Choroid plexus epithelial cell (primary cell): ENCODE results near the gene GOLGA8Q.
"Not testable (repeated sequence)": the region's sequence is repeated elsewhere in the genome, so short reads cannot be mapped to it uniquely, and the experiment has no call there.

Experiments used
- DNase-seq: peaks from one replicate; pipeline ENCODE4 v3.0.0-alpha.2; 2010; ENCODE audit warnings: low read depth
- H3K4me3 ChIP-seq: 2 replicates; pipeline ENCODE4 v1.5.1; 2011; ENCODE audit warnings: low read depth, mild to moderate bottlenecking, control low read depth, low read length, moderate library complexity

The GOLGA8Q gene, protein sequence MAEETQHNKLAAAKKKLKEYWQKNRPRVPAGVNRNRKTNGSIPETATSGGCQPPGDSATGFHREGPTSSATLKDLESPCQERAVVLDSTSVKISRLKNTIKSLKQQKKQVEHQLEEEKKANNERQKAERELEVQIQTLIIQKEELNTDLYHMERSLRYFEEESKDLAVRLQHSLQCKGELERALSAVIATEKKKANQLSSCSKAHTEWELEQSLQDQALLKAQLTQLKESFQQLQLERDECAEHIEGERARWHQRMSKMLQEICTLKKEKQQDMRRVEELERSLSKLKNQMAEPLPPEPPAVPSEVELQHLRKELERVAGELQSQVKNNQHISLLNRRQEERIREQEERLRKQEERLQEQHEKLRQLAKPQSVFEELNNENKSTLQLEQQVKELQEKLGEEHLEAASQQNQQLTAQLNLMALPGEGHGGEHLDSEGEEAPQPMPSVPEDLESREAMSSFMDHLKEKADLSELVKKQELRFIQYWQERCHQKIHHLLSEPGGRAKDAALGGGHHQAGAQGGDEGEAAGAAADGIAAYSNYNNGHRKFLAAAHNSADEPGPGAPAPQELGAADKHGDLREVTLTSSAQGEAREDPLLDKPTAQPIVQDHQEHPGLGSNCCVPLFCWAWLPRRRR

DNA sequence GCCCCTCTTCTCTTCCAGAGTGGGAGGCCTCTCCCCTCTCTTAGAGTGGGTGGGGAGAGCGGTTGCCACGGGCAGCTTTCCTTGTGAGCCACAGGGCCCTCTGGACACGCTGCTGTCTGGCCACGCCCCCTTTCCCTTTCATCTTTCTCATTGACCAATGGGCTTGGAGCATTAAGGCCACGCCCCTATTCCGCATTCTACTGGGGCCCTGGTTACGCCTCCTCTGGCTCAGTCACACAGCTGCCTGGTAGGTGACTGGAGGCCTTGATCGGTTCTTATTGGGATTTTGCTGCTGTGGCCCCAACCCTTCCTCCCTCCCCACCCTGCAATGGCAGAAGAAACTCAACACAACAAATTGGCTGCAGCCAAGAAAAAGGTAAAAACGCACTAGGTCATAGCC, at the start of gene GOLGA8Q:
Gene GOLGA8Q (plus strand): TSS at position 301 of the 400 bp plus-strand sequence. CDS start 28 bp downstream, at position 329.
- DNase-seq, H3K4me3 ChIP-seq: not testable (repeated sequence)

DNA sequence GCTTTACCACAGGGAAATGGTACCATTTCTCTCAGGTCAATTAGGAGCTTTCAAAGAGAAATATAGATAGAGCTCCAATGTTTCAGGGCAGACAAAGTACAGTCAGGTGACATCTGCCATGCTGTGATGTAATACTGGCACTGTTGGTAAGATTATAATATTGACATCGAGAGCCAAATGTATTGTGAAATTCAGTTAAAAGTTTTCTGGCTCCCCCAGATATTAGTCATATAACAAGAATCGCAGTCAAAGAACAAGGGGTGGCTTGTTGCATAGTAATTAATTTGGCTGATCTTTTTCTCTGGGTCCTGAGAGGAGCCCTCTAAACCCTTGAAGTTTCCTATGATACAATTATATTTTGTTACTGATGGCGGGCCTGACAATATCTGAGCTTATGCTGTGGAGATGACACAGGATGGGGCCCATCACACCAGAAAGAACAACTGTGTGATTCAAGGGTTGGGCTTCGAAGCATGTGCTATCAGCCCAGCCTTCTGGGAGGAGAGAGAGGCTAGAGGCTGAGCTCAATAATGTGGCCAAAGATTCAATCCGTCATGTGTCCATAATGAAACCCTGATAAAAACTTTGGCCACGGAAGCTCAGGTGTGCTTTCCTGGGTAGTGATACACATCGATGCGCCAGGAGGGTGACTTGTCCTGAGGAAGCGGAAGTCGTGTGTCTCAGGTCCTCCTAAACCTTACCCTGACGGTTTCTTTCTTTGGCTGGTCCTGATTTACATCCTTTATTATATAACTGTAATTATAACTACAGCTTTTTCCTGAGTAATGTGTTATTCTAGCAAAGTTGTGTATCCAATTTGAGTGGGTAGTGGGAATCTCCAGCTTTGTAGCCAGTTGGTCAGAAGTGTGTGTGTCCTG, 48.7 kb upstream of the GOLGA8Q start:
- DNase-seq, H3K4me3 ChIP-seq: not testable (repeated sequence)

DNA sequence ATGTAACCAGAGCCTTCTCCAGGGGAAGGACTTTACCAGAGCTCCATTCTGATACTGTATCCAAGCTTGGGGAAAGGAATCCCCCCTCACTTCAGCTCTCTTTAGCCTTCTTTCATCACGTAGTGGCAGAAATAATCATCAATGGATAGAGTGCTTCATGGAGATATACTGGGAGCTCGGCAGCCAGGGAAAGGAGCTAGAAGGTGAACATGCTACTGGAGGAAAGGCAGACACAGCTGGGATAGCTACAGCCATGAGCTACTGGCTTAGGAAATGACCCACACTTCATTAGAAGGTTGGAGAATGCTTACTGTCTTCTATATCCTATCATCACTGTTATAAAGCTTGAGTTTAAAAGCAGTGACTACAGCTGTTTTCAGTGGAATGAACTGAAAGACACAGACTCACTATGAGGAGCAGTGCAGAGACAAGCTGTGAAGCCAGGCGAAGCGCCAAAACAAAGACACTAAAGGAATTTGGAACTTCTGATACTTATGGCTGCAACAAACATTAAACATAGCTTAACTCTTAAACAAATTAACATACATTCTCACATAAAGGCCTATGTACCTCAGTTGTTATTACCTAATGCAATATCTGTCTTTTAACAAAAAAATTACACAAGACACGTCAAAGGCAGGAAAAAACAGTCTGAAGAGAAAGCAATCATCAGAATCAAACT, 47.5 kb upstream of the GOLGA8Q start:
- peak; percentile 24 for DNase-seq
- not testable (repeated sequence) for H3K4me3 ChIP-seq

DNA sequence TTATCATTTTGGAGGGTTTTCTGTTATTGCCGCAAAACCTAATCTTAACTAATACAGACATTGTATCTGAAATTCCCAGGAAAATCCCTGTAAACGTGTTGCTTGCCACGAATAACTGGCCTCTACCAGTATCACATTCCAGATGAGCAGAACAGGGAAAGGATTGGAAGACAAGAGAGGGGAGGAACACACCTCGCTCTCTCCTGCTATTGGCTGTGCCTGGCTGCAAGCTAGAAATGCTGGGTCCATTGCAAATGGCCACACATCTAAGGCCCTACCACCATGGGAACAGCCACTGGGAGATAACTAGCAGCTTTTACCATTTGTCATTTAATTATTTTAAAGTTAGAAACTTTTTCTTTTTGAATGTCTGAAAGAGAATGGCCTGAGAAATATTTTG, 37.3 kb upstream of the GOLGA8Q start:
- H3K4me3 ChIP-seq, DNase-seq: not testable (repeated sequence)

DNA sequence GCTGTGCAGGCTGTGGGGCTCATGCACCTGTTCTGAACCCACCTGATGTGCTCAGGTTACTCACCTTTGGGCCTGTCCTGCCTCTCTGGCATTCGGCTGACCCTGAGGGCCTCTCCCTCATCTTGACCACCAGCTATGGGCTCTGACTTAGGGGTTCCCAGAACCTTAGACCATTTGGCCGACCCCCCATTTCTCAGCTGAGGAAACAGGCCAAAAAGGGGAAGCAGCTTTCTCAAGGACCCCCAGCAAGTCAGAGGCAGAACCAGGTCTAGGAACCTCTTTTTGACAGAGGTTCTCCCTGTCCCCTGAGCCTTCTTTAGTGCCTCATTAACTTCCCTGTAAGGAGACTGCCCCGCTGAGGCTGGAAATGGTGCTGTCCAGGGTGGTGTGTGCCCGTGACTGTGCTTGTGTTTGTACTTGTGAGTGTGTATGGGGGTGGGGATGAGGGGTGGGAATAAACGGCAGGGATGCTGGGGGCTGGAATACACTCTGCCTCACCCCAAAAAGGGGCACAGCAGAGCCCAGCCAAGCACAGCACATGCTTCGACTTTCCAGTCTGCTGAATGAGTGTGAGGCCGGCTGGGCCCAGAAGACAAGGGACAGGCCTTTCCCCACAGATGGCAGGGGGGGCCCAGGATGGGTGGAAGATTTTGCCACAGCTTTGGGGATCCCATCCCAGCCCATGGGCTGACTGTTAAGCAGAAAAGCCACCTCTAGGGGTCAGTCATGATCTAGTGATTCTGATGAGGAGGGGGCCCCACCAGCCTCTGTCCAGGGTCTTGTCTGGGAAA, 28.2 kb upstream of the GOLGA8Q start:
- not testable (repeated sequence) for H3K4me3 ChIP-seq, DNase-seq

DNA sequence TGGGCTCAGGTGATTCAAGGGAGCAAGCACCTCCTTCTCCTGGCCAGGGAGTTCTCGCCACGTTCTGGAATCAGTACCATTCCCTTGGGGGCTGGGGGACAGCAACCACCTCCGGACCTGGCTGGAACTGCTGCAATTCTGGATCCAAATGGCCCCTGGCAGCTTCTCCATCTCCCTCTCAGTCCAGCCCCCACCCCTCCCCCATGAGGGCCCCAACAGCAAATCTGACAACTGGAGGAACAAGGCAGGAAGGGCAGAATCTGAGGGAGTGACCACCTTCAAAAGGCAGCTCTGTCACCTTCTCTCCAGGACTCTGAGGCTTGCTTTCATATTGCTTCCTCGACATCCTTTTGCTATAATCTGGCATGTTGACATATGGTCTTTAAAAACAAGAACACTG, 25.9 kb upstream of the GOLGA8Q start:
- DNase-seq, result not testable (repeated sequence)

DNA sequence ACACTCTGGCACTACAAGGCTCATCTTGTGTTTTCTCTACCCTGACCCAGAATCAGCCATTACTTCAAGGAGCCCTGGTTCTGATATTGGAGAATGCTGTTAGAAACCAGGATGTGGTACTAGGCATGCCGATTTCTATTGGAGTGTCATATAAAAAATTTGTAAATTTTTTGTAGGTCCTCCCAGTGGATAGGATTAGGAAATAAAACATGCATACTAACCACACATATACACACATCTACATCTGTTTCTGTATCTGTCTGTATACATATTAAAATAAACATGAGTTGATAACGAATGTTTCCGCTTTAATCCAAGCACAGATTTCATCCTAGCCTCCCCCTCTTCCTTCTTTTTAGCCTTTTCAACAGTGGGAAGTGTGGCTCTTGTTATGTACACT, 22.8 kb upstream of the GOLGA8Q start:
- not testable (repeated sequence) for H3K4me3 ChIP-seq, DNase-seq

More for the DNA sequence above, 25.9 kb upstream of the GOLGA8Q start:
- not testable (repeated sequence) for H3K4me3 ChIP-seq

DNA sequence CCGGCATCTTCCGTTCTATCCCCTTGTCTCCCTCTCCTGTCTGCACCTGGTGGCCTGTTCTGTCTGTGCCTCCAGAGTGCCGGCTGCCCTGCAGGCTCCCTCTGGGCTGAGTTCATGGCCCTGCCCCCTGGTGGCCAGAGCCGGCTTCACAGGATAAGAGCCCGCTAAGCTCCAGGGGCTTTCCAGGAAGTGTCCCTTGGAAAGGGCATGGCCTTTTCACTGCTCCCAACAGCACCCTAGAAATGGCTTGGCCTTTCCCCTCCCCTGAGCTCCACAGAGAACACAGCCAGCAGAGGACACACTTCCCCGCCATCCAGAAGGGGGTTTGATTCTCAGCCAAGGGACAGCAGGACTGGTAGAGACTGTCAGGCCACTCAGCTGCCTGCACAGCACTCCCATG, 15.1 kb downstream of the GOLGA8Q start:
- H3K4me3 ChIP-seq, DNase-seq: not testable (repeated sequence)

DNA sequence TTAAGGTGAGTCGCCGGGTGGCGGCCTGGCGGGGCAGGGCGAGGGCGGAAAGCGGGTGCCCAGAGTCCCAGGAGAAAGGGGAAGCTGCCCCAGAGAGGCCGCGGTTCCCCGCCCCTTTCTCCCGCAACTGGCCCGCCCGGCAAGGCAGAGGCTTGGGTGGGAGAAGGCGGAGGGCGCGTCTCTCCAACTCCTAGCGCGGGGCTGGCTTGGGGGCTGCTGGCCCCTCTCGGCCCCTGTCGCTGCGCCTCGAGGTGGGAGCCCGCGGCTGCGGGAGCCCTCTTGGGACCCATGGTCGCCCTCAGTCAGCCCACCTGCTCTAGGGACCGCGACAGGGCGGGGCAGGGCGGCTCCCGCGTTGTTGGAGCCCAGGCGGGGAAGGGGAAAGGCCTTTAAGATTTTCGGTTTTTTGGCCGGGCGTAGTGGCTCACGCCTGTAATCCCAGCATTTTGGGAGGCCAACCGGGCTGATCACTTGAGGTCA, 21.2 kb downstream of the GOLGA8Q start:
- DNase-seq, result not testable (repeated sequence)

DNA sequence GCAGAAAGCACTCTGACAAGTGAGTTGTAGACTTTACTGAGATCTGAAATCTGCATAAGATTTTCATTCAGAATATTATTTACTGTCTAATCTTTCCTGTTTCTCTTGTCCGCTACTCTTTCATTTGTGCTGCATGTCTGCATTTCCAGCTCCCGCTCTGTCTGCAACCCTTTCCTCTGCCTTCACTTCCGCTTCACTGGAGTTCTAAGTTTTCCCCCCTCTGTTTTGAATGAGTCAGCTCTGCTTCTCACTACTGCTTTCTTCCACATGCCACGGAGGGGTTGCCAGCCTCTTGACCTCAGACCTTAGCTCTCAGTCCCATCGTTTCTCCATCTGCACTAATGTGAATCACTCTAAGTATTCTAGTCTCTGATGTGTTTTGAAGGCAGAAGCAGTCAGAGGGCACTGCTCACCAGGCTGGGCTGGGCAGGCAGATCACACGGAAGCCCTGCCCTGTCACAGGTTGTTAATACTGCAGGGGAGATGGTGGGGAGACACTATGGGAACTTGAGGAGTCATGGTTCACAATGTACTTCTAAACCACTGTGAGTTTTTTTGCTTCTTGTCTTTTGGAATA, 27.6 kb downstream of the GOLGA8Q start:
- not testable (repeated sequence) for H3K4me3 ChIP-seq, DNase-seq

More for the DNA sequence above, 21.2 kb downstream of the GOLGA8Q start:
- H3K4me3 ChIP-seq, result peak overlapping the region; percentile 26

DNA sequence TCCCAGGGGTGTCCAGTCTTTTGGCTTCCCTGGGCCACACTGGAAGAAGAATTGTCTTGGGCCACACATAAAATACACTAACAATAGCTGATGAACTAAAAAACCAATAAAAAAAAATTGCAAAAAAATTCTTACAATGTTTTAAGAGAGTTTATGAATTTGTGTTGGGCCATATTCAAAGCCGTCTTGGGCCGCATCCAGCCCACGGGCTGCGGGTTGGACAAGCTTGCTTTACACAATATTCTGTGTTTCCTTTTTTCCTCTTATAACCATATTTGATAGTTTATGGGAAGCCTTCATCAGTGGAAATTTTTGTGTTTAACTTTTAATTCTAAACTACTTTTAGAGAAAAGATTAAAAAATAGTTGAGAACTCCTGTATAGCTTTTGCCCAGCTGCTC, 28.9 kb downstream of the GOLGA8Q start:
- H3K4me3 ChIP-seq, DNase-seq: not testable (repeated sequence)

DNA sequence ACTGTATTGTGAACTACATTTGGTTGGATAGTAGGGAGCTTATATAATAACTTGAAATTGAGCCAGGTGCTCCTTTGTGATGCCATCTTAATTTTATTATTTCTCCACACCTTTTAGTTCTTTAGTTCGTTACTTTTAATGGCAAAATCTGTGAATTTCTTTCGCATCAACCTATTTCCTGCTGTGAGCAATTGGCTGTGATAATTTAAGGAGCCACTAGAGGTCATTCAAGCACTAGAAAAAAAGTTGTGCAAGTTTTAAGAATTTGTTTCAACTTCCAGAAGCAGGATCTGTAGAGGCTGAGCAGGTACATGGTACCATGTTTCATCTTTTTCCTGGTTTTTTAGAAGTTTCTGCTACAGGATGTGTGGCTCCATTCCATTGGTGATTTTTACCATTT, 47.1 kb downstream of the GOLGA8Q start:
- DNase-seq, H3K4me3 ChIP-seq: not testable (repeated sequence)

DNA sequence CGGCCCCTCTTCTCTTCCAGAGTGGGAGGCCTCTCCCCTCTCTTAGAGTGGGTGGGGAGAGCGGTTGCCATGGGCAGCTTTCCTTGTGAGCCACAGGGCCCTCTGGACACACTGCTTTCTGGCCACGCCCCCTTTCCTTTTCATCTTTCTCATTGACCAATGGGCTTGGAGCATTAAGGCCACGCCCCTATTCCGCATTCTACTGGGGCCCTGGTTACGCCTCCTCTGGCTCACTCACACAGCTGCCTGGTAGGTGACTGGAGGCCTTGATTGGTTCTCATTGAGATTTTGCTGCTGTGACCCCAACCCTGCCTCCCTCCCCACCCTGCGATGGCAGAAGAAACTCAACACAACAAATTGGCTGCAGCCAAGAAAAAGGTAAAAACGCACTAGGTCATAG, 51.9 kb downstream of the GOLGA8Q start, which contains the start of gene GOLGA8H:
Gene GOLGA8H (plus strand): TSS at position 233 of the 400 bp plus-strand sequence. CDS start 98 bp downstream, at position 331.
- not testable (repeated sequence) for H3K4me3 ChIP-seq, DNase-seq
